H1 (cell line): ENCODE data around the gene DAB2IP.

Experiments
- BACH1 ChIP-seq: IDR thresholded peaks from 2 replicates; pipeline ENCODE4 v1.6.1; 2012; ENCODE audit warnings: low read length, improper control_type of control experiment
- BCL11A ChIP-seq, 2 experiments: IDR thresholded peaks; one replicate each; pipeline ENCODE4 v1.6.1; 2011; ENCODE audit warnings: low read depth in 2 of 2, low read length in 2 of 2, mild to moderate bottlenecking in 2 of 2
- CEBPB ChIP-seq: IDR thresholded peaks from 2 replicates; pipeline ENCODE4 v1.6.1; 2012; ENCODE audit warnings: low read depth, low read length
- CTCF ChIP-seq, 3 experiments: IDR thresholded peaks; 1 replicate in 2 of 3; 2 replicates in 1 of 3; pipeline versions ENCODE4 v1.5.1 to v1.6.1; 2011; ENCODE audit warnings: low read length in 3 of 3, mild to moderate bottlenecking in 3 of 3, inconsistent platforms in 2 of 3, low read depth in 1 of 3, moderate library complexity in 1 of 3; ENCODE audit not compliant: insufficient read depth in 1 of 3; ENCODE audit errors: control extremely low read depth in 1 of 3
- POLR2A ChIP-seq, 2 experiments: IDR thresholded peaks; 1 replicate in 1 of 2; 2 replicates in 1 of 2; pipeline ENCODE4 v1.6.1; 2011; ENCODE audit warnings: low read depth in 2 of 2, low read length in 2 of 2, mild to moderate bottlenecking in 2 of 2; ENCODE audit errors: control extremely low read depth in 1 of 2
- POLR2AphosphoS5 ChIP-seq: IDR thresholded peaks from 2 replicates; pipeline ENCODE4 v1.6.1; 2011; ENCODE audit warnings: low read depth, low read length
- SP1 ChIP-seq: IDR thresholded peaks from 2 replicates; pipeline ENCODE4 v1.6.1; 2011; ENCODE audit warnings: low read depth, low read length

GRCh38 chr9:121770415-121771273 lies 119.2 kb downstream of the DAB2IP start:
- TF ChIP-seq CTCF (IDR thresholded peaks at IDR 0.05; ENCODE audit: control extremely low read depth in 1 of 3, insufficient read depth in 1 of 3, low read depth in 1 of 3, low read length in 3 of 3) = no peak
- no peak for TF ChIP-seq POLR2A (IDR thresholded peaks at IDR 0.05; ENCODE audit: control extremely low read depth in 1 of 2, low read depth in 2 of 2, low read length in 2 of 2)
- TF ChIP-seq CEBPB = no peak
- TF ChIP-seq POLR2AphosphoS5 = no peak
- no peak for TF ChIP-seq BACH1
- no peak for TF ChIP-seq BCL11A (IDR thresholded peaks at IDR 0.05; ENCODE audit: low read depth in 2 of 2, low read length in 2 of 2)
- TF ChIP-seq SP1 = no peak
